SK-N-DZ (cell line): ENCODE data around the gene CRTAC1.

ENCODE experiments used
- DNase-seq: peaks from one replicate; pipeline ENCODE4 v3.0.0-alpha.2; 2015; ENCODE audit warnings: low spot score

CRTAC1 gene

DNA sequence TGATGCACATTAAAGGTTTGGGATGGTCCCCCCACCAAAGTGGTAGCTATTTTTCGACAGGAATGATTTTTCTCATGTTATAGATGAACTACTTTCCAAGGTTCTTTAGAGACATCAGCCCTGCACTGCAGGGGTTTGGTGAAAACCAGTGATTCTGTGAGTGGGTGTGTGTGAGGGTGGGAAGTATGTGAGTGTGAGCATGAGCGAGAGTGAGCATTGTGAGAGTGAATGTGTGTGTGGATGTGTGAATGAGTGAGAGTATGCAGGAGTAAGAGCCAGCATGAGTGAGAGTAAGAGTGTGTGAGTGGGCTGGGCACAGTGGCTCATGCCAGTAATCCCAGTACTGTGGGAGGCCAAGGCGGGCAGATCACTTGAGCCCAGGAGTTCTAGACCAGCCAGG is 105.7 kb downstream of the CRTAC1 start:
- no peak for DNase-seq

DNA sequence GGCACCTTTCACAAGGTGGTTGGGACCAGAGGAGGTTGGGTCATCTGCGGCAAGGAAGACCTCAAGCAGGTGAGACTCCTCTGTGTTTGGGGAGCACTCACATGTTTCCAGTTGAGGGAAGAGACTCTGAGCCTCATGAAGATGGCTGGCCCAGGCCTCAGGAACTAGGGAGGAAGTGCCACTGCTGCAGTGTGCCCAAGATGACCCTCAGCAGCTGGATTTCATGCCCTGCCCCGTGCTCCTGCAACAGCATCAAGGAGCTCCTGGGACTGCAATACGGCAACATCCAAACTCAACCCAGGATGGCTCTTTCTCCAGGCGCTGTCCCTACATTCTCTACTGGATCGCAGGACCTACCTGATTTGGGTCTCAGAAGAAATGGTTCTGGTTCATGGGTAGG is 106.9 kb downstream of the CRTAC1 start:
- DNase-seq: no peak

DNA sequence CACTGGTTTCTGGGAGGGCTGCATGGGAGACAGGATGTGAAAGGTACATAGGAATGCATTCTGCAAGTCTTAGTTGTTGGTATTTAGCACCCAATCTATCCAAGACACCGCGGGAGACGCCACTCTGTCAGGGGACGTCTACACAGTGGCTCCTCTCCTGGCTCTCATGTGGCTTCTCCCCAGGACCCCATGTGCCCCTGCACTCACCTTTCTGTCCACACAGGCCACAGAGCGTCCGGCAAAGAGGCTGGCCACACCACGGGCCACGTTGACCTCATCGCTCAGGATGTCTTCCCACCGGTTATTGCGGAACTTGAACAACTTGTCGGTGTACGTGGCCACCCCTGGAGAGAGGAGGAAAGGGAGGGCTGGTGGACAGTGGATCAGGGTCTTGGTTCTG is 107.4 kb downstream of the CRTAC1 start:
- DNase-seq: no peak

DNA sequence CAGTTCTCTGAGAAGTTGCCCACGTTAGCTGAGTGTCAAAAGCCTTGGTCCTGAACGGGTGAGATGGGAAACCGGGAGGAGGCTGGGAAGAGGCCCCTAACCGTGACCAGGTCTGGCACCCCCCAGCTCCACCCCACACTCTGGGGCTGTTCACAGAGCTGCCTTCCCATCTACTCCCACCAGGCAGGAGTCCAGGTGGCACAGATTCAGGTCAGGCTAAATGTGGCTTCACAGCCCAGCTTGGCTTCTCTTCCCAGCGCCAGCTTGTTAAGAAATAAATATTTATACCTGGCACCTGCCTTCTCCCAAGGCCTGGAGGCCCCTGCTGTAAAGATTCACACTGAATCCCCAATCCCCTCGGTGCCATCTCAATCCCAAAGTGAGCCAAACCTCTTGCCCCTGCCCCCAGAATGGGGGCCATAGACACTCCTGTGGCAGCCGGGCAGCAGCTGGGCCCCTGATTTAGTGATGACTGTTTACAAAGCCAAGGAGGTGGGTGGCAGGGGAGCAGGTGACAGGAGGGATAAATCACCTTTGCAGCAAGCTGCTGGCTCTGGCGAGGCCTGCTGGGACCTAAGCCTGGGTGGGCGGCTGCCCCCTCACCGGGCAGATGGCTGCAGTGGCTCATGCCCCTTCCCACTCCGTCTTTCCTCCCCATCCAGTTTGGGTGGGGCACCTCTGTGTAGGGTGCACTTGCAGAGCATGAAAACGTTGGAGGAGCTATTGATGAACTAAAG is 108.2 kb downstream of the CRTAC1 start:
- no peak for DNase-seq

DNA sequence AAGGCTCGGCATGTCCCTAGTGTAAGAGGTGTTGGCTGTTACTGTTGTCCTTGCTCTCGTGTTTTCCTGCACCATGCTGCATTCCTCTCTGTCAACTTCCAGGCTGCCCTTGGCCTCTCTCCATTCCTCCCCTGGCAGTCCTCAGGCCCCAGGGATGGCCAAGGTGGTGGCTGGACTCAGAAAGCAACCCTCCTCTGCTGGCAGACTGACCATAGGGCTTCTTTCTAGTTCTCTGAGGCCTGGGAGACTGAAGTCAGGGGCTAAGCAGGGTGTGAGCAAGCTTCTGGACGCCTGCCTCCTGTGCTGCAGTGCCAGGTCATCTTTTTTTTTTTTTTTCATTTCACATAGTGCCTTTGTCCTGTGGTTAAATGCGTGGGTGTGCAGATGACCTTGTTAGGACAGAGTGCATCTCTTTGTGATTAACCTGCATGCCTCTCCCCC is 108.8 kb downstream of the CRTAC1 start:
- no peak for DNase-seq

DNA sequence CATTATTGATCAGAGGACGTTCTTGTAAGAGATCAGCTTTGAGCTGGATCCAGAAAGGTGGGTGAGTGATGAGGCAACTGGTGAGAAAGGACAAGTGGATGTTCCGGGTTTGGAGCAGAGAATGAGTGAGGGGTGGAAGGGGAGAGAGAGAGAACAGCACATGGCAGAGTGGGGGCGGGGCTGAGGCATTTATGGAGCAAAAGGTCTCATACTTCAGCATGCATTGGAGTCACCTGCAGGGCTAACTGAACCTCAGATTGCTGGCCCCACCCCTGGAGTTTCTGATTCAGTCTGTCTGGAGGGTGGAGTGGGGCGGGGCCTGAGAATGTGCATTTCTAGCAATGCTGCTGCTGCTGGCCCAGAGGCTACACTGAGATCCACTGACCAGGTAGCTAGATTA is 109.6 kb downstream of the CRTAC1 start:
- DNase-seq: no peak

DNA sequence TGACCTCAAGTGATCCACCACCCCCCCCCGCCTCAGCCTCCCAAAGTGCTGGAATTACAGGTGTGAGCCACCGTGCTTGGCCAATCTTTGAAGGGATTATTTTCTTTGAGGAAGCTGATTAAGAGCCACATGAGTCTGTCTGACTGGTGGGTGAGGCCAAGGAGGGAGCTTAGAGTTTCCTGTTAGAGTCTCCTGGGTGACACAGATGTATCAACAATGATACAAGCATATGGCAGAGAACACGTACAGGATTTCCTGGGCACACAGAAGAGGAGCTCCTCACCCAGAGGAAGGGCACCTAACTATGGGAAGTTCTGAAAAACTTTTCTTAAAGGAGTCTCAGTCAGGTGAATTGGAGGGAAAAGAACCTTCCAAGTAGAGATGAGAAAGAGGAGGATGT is 111.4 kb downstream of the CRTAC1 start:
- no peak for DNase-seq

DNA sequence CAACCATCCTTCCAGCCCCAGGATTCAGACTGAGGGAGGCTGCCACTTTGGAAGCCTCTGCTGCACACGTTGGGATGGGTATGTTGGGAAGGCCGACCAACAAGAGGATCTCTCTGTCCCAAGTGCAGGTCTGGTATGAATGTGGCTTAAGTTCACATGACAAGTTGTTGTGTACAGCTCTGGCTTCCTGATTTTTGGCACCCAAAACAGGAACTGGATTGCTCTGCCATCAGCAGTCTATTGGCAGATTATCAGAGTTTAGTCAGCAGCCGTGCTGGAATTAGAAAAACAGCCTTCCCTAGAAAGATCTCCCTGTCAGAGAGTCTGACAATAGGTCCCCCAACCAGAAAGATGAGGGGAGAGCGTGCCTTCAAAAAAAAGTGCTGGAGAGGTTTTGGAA is 113.8 kb downstream of the CRTAC1 start:
- no peak for DNase-seq

DNA sequence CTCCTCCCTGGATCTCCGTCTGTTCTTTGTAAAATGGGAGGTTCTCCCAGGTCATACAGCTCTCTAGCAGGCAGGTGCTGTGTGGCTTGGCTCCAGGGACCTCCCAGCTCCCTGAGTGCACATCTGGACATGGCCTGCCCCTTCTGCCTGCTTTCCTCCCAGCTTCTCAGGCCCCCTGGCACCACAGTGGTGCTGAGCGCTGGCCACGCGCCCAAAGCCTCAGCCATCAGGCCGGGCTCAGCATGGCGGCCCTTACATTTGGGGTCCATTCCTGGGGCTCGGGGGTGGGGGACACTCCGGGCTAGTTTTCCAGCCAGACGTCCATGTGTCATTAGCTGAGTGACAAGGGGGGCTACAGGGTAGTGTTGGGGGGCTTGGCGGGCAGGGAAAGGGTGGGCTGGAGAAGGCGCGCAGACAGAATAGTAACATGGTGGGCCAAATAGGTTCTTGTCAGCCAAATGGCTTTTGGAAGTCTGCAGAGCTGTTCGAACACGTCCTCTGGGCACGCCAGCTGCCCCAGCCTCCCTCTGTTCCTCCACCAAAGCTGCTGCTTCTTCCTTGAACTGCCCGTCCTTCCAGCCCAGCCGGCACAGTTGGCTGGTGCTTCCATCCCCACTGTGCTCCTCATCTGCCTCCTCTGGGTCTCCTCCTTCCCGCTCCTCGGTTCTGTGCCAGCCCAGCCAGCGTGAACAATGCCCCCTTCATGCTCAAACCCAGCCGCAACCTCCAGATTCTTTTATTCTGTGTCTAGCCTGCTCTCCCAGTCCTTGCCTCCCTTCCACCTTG is 114.9 kb downstream of the CRTAC1 start:
- no peak for DNase-seq

DNA sequence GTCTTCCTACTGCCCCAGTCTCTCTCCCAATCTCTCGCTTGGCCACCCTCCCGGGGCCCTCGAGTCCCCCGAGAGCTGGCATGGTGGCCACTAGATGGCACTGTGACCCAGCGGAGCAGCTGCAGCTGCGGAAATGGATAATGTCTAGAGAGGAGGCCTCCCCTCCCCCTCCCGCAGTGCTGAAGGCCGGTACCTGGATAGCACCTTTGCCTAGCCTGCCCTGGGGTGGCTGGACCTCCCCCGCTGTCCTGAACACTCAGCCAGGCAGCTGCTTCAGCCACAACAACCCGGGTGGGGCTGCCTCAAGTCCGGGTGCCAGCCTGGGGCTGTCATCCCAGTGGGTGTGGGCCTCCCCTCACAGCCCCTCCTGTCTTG is 115.6 kb downstream of the CRTAC1 start:
- peak; percentile 72 for DNase-seq

DNA sequence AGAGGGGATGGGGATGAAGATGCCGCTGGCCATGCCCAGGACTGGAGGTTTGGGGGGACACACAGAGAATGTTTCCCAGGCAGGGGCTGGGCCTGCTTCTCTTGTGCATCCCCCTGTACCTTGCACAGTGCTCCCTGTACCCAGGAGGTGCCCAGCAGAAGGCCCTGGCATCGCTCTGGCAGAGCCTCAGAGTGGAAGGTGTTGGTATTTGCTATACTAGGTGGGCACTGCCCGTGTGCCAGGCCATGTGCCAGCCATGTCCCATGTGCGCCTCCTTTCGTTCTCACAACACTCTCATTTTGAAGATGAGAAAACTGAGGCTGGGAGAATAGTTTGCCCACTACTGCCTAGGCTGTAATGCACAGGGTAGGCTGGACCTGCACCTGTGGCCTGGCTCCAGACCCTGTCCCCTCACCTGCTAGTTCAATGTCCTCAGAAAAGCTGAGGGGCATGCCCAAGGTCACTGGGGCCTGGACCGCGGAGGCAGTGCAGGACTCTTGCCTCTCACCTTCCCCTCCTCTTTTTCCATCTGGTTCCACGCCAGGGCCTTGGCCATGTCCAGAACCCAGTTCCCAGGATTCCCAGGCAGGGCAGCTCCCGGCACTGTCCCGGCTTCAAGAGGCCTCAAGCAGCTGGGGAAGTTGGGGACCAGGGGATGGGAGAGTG is 116.1 kb downstream of the CRTAC1 start:
- DNase-seq: no peak

DNA sequence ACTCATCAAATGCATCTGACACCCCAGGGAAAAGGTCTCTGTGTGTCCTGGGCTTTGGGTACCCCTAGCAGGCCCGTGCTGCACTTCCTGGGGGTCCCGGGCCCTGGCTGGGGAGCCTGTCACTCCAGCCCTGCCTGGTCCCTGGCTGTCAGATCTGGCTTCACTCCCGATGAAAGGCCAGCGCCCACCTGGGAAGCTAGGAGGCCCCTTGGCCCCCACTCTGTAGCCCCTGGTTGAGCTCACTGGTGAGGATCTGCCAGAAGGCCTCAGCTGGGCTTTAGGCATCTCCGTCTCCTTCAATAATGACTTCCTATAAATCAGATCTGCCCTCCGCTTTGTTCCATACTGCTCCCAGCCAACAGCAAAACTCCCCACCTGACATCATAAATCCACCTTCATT is 116.8 kb downstream of the CRTAC1 start:
- DNase-seq: no peak

DNA sequence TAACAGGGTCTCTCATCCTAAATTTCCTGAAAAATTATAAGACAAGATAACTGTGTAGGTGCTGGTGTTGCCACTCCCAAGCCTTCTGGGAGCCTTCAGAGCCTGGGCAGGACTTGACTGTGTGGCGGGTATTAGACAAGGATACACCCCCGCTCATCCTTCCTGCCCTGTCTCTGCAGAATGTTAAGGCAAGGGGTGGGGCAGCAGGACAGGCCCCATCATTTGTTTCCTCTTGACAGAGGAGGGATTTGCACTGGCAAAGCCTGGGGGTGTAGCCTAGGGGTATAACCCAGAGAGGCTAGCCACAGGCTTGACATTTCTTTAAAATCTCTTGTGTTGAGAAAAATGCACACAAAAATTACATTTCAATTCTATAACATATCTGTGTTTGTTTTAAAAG is 117.2 kb downstream of the CRTAC1 start:
- DNase-seq: no peak

DNA sequence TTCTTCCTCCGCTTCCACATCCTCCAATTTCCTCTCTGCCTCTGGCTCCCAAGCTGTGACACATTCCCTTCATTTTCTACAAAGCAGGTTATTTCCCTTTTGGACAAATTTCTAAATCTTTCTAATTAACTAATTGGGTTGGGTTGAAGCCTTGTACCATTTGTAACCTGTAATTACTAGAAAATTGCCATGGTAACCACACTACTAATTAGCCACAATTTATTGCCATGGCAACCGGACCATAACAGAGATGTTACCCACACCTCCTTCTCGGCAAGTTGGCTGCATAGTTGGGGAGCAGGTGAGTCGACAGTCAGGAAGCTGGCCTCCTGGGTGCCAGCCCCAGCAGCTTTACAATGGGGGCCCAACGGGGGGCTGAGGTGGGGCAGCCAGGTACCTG is 119.2 kb downstream of the CRTAC1 start:
- no peak for DNase-seq

DNA sequence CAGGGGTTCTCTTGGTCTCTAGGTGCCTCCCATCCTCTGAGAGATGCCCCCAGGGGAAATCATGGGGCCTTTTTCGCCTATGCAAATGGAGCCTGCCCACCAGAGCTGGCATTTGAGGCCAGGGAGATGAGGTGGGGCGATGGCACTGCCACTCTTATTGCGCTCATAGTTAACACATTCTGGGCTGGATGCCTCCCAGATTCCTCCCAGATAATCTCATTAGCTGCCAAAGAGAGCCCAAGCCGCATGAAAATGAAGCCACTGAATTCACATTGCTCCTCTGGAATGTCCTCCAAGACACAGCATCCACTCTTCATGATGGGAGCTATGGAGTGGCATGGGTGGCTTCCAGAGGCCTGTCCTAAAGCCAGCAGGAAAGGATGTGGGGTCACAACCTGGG is 119.8 kb downstream of the CRTAC1 start:
- no peak for DNase-seq

DNA sequence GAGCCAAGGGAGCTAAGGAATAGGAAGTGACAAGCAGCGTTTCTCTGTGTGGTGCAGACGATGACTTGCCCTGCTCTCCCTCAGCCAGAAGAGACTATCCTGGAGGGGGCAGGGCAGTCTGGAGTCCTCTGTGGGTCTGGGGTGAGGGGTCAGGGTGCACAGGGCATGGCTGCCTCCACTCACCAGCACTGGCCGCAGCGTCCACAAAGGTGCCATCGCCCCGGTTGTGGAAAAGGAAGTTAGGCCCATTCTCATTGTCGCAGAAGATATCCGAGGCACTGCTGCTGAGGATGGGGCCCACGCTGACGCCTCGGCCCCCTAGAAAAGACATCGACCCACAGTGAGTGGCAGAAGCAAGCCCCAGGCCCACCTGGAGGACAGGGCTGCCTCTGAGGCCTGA is 122.6 kb downstream of the CRTAC1 start:
- DNase-seq: no peak

DNA sequence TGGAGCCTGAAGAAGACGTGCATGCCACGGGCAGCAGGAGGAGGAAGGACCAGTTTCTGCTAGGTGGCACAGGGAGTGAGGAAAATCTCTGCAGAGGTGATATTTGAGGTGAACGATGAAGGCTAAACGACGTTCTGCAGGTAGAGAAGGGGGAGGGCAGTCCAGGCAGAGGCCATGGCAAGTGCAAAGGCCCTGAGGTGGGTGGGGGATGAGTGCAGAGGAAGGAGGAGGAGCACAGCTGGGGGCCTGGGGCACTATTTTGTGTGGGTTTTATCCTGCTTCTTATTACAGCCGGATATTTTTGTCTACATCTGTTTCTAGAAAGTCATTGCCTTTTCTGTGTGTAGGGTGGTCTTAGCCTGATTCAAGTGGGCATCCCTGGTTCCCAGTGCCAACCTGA is 123.2 kb downstream of the CRTAC1 start:
- no peak for DNase-seq

DNA sequence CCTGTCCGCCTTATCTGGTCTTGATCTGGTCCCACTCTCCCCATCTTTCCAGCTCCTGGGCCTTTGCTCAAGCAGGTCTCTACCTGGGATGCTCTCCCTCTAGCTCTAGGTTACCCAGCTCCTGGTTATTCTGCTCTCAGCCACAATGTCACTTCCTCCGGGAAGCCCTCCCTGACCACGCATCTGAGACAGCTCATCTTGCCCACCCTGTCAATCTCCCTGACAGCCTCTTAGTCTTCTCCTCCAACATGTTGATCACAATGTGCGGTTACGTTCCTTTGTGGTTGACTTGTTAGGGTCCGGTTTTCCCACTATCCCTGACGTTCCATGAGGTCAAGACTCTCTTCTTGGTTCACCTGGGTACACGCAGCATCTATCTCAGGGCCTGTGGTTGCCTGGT is 125.1 kb downstream of the CRTAC1 start:
- DNase-seq: no peak

DNA sequence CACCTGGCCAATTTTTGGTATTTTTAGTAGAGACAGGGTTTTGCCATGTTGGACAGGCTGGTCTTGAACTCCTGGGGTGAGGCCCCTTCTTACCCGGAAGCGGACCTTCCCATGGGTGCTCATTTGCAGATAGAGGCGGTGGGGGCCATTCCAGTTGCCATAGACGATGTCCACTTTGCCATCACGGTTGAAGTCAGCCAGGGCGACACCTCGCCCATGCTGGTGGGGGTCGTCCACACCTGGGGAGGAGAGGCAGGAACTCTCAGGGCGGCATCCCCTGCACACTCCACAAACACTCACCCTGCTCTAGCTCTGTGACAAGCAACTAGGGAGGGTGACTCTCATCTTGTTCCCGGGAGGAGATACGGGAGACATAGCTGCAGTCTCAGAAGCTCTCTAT is 125.8 kb downstream of the CRTAC1 start:
- no peak for DNase-seq

DNA sequence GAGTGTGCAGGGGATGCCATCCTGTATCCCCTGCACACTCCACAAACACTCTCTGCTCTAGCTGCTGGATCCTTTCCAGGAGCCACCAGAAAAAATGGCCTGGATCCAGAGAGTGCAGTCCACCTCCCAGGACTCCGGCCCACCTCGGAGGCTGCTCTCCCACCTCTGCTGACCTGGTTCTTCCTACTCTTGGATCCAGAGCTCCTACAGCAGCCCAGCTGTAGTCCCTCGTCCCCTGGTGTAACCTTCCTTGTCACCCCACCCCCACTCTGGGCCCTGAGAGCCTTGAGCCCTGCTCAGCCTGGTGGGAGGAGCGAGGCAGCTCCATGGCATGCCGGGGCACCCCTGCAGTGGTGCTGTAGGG is 126.4 kb downstream of the CRTAC1 start:
- DNase-seq: no peak

DNA sequence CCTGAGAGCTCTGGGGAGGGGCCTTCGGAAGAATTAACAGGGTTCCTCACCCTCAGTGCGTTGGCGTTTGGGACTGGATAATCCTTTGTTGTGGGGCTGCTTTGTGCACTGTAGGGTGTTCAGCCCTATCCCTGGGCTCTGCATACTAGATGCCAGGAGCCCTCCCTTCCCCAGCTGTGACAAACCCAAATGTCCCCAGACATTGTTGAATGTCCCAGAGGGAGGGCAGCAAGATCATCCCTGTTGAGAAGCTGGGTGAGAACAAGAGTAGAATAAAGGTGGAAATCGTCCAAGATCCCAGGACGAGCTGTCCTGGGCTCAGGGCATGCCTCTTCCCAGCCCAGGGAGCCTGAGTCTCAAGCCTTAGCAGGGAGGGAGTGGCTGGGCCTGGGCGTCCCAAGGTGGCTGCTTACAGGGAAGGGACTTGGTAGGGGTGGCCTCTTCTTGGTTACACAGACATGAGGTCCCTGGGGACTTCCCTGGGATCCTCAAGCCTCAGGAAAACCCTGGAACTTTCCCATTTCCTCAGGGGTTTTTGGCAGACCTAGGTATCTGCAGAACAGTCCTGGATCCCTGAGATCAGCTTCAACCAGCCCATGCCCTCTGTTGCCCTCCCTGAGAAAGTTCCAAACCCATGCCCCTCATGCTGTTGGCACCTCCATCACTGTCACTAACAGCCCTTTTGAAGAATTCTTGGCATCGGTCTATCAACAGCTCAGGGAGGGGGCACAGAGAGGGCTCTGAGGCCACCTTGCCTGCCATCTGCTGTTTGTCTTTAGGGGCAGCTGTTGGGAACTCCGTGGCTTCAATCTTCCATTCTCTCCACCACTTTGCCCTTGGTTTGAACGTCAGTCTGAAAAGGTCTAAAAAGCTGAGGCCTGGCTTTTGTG is 127.0 kb downstream of the CRTAC1 start:
- DNase-seq: no peak

DNA sequence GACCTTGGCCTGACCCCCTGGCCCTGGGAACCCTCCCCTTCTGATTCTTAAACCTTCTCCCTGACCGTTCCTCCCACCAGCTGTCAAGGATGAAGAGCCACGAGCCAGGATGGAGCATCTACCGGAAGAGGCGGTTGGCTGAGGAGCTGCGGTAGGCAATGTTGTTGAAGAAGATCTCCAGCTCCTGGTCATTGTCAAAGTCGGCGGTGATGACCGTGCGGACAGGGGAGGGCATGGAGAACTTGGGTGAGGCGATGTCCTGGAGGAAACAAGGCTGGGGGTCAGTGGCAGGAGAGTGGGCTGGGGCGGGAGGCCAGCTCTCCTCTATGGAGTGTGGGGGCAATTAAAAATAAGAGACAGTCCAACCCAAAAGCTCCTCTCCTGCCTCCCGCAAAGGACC is 129.0 kb downstream of the CRTAC1 start:
- no peak for DNase-seq
